K562 (cell line): ENCODE results near the gene CGB3. TPM values are rescaled to one million over a fixed set of nuclear protein-coding genes. Genes with fewer than 3 reads are reported as not detected.
A peak's percentile ranks its signal among the peaks of the same experiment; 100 is the strongest.

Source experiments
- ATAC-seq: fragments of 200-7000 bp; cut with Tn5 transposase; 3 replicates; pipeline ENCODE4 v1.9.1; 2020; ENCODE audit warnings: moderate library complexity
- BruUV-seq: library from RNA; stranded (reverse); fragments of 400-500 nt; replicated peaks from 2 replicates; lab custom pipeline; 2021; lab: Mats Ljungman, UMichigan
- CTCF ChIA-PET: fragments of 300-600 bp; formaldehyde crosslinking; extraction: SDS; loops from one replicate; lab custom pipeline; 2021; ENCODE audit warnings: low intra/inter-chr PET ratio; lab: Yijun Ruan, JAX
- POLR2A ChIA-PET: fragments of 300-600, 350-650 bp; sonication (Branson Sonifier 250); formaldehyde crosslinking; extraction: SDS; loops from one replicate; lab custom pipeline; 2021; ENCODE audit warnings: antibody characterized with exemption, inconsistent platforms; lab: Yijun Ruan, JAX
- DNase-seq, 4 experiments: peaks; one replicate each; pipeline versions ENCODE4 v3.0.0 to v3.0.0-alpha.2; 2011 to 2018; ENCODE audit warnings: low spot score in 3 of 4, mixed read lengths in 3 of 4; ENCODE audit errors: extremely low read depth in 1 of 4
- FAIRE-seq: peaks from 2 replicates; lab custom pipeline; 2011; peaks lifted over from hg19 to GRCh38; lab: Jason Lieb, UNC
- H2AFZ ChIP-seq: 2 replicates; pipeline ENCODE4 v1.6.0; 2011; ENCODE audit warnings: low read depth, low read length, control low read depth, inconsistent platforms
- H3K27ac ChIP-seq: fragments of 200-600 bp; 3 replicates; pipeline ENCODE4 v1.8.0; 2011; ENCODE audit warnings: low read depth, mild to moderate bottlenecking, control low read depth, inconsistent platforms, low read length, moderate library complexity, mixed read lengths; ENCODE audit errors: extremely low read depth
- H3K27me3 ChIP-seq, 2 experiments: fragments of 300-600 bp in 1 of 2; 2 replicates in 1 of 2; 3 replicates in 1 of 2; pipeline versions ENCODE4 v1.6.0 to v1.8.0; 2011; ENCODE audit warnings: inconsistent platforms in 2 of 2, low read length in 2 of 2, mild to moderate bottlenecking in 1 of 2, mixed read lengths in 1 of 2, moderate library complexity in 1 of 2; ENCODE audit not compliant: control insufficient read depth in 2 of 2, insufficient read depth in 2 of 2
- H3K36me3 ChIP-seq: fragments of 300-600 bp; 3 replicates; pipeline ENCODE4 v1.8.0; 2011; ENCODE audit warnings: mild to moderate bottlenecking, low read length, inconsistent platforms; ENCODE audit not compliant: control insufficient read depth, insufficient read depth
- H3K4me1 ChIP-seq, 2 experiments: fragments of 200-600 bp in 1 of 2; replicated peaks in 1 of 2; 2 replicates in 1 of 2; 3 replicates in 1 of 2; pipeline versions ENCODE4 v1.5.1 to v1.8.0; 2011; ENCODE audit warnings: inconsistent platforms in 2 of 2, low read length in 2 of 2, mild to moderate bottlenecking in 1 of 2, mixed read lengths in 1 of 2, moderate library complexity in 1 of 2; ENCODE audit not compliant: control insufficient read depth in 2 of 2, insufficient read depth in 2 of 2
- H3K4me2 ChIP-seq: 2 replicates; pipeline ENCODE4 v1.6.1; 2011; ENCODE audit warnings: low read length, control low read depth, inconsistent platforms, mixed read lengths; ENCODE audit not compliant: insufficient read depth
- H3K4me3 ChIP-seq: fragments of 200-600 bp; sonication (generic), shearing (Covaris generic); 2 replicates; pipeline ENCODE4 v1.5.1; 2016; ENCODE audit warnings: control low read depth, inconsistent platforms
- H3K79me2 ChIP-seq: fragments of 200-600 bp; 3 replicates; pipeline ENCODE4 v1.8.0; 2011; ENCODE audit warnings: low read length, inconsistent platforms; ENCODE audit not compliant: control insufficient read depth, insufficient read depth
- H3K9ac ChIP-seq, 2 experiments: 2 replicates each; pipeline versions ENCODE4 v1.6.0 to v1.6.1; 2011; ENCODE audit warnings: low read depth in 2 of 2, low read length in 2 of 2, control low read depth in 1 of 2, inconsistent platforms in 1 of 2, mild to moderate bottlenecking in 1 of 2, mixed read lengths in 1 of 2; ENCODE audit not compliant: insufficient read depth in 1 of 2
- H3K9me1 ChIP-seq: one replicate; pipeline ENCODE4 v1.6.0; 2011; ENCODE audit warnings: inconsistent platforms, mild to moderate bottlenecking, low read length, moderate library complexity; ENCODE audit not compliant: control insufficient read depth, insufficient read depth
- H3K9me3 ChIP-seq: replicated peaks from 2 replicates; pipeline ENCODE4 v1.5.1; 2011; ENCODE audit warnings: low read depth, low read length, inconsistent platforms; ENCODE audit not compliant: control insufficient read depth, insufficient read depth
- H4K20me1 ChIP-seq: replicated peaks from 2 replicates; pipeline ENCODE4 v1.6.1; 2011; ENCODE audit warnings: low read length, inconsistent platforms, mixed read lengths; ENCODE audit not compliant: control insufficient read depth, insufficient read depth
- BACH1 ChIP-seq: fragments of 200-800 bp; sonication (Bioruptor generic); IDR thresholded peaks from 2 replicates; pipeline ENCODE4 v1.6.1; 2016; ENCODE audit warnings: missing genetic modification characterization, missing compliant biosample characterization
- CHCHD3 ChIP-seq: fragments of 250-450 bp; sonication (Bioruptor Pico); IDR thresholded peaks from 2 replicates; pipeline ENCODE4 v2.1.2; 2022; ENCODE audit warnings: mild to moderate bottlenecking
- CHD1 ChIP-seq: fragments of 200-600 bp; sonication (generic); IDR thresholded peaks from one replicate; pipeline ENCODE4 v1.6.1; 2012; ENCODE audit warnings: mild to moderate bottlenecking, moderate library complexity, low read length, inconsistent platforms
- GTF2B ChIP-seq: IDR thresholded peaks from 2 replicates; pipeline ENCODE4 v1.6.1; 2011; ENCODE audit not compliant: insufficient read length; ENCODE audit errors: extremely low read depth
- MEF2A ChIP-seq: IDR thresholded peaks from 2 replicates; pipeline ENCODE4 v1.6.1; 2011; ENCODE audit warnings: low read depth, mild to moderate bottlenecking, low read length, moderate library complexity; ENCODE audit not compliant: control insufficient read depth
- PTBP1 ChIP-seq: fragments of 200-400 bp; formaldehyde crosslinking; IDR thresholded peaks from 2 replicates; pipeline ENCODE4 v1.6.1; 2017; ENCODE audit warnings: low read depth, low read length
- RBBP5 ChIP-seq: fragments of 200-600 bp; sonication (generic); IDR thresholded peaks from 2 replicates; pipeline ENCODE4 v1.6.1; 2012; ENCODE audit warnings: borderline replicate concordance, mild to moderate bottlenecking, low read length, control low read depth, inconsistent platforms; ENCODE audit not compliant: insufficient read depth, poor library complexity, severe bottlenecking
- SP1 ChIP-seq: sonication (generic); formaldehyde crosslinking; IDR thresholded peaks from 2 replicates; pipeline ENCODE4 v1.8.1; 2022; ENCODE audit warnings: mild to moderate bottlenecking, missing genetic modification reagents
- TEAD2 ChIP-seq: fragments of 450-650 bp; IDR thresholded peaks from 2 replicates; pipeline ENCODE4 v1.6.1; 2016; ENCODE audit warnings: missing genetic modification characterization, control low read depth, missing compliant biosample characterization
- ZNF408 ChIP-seq: fragments of 250-450 bp; sonication (Bioruptor Pico); IDR thresholded peaks from 2 replicates; pipeline ENCODE4 v1.4.0; 2020; ENCODE audit warnings: low read depth, mild to moderate bottlenecking, moderate library complexity
- ZNF695 ChIP-seq: fragments of 450-650 bp; formaldehyde crosslinking; IDR thresholded peaks from 2 replicates; pipeline ENCODE4 v1.4.0; 2020; ENCODE audit warnings: mild to moderate bottlenecking, moderate library complexity
- WGBS: fragments of 100-300 bp; shearing (Covaris generic); methylation state at CpG from one replicate; pipeline ENCODE4 v1.1.6; 2016; ENCODE audit warnings: low coverage, mixed read lengths; ENCODE audit not compliant: insufficient coverage; ENCODE audit errors: missing lambda C conversion rate; 5-methylcytosine and 5-hydroxymethylcytosine counted together
- in situ Hi-C: fragments of 300-500 bp; cut with MboI; formaldehyde crosslinking; loops from 4 replicates; pipeline ENCODE4 v1.15.0; 2018; ENCODE audit warnings: inconsistent platforms, mixed read lengths
- intact Hi-C: fragments of 100-400 bp; cut with micrococcal nuclease; formaldehyde crosslinking; loops from 2 replicates; pipeline ENCODE4 v1.14.2; 2022
- polyA plus RNA-seq, 8 experiments: library from polyadenylated mRNA; depleted of rRNA in 4 of 8; stranded (reverse) in 5 of 8; unstranded in 3 of 8; fragments of >200 nt; fragmentation: Nextera tagmentation in 2 of 8; fragmentation: Illumina TruSeq in 1 of 8; extraction: Ambion mirVana in 2 of 8; extraction: Trizol in 1 of 8; gene quantifications; 2 replicates each; pipeline versions ENCODE4 v1.2.1 to v1.2.3, GENCODE V29; 2011 to 2014; ENCODE audit warnings: inconsistent platforms in 1 of 8, missing spikeins in 1 of 8
- total RNA-seq, 7 experiments: library from RNA; depleted of rRNA in 6 of 7; stranded (reverse); fragments of >200 nt in 6 of 7; fragmentation: Illumina TruSeq in 2 of 7; extraction: Trizol in 2 of 7; gene quantifications; 2 replicates each; pipeline versions ENCODE4 v1.2.1 to v1.2.3, GENCODE V29; 2011 to 2021; ENCODE audit warnings: low replicate concordance in 1 of 7

Gene CGB3
- total and polyA plus RNA-seq, 9 of the 15 experiments (the other 6 are each of a cell fraction or from before 2014, with no cell fraction given) = not detected

- peaks cover 5 to 35% of the 10 kb centered on the region in 2 experiments; a peak in 4 of 5 replicates for H3K4me1 ChIP-seq
- H2AFZ ChIP-seq = no peak overlapping the region
- peak overlapping the region in 1 of 2 experiments; percentile 84; a peak in 3 of 4 replicates for H3K9ac ChIP-seq
- peaks cover 54% of the 10 kb centered on the region for H3K79me2 ChIP-seq
- no peaks in the 10 kb centered on the region for H3K27me3 ChIP-seq
- H3K9me1 ChIP-seq = no peaks in the 10 kb centered on the region
- FAIRE-seq = no peak
- DNase-seq = no peak
- no peak overlapping the region for H3K4me3 ChIP-seq
- BruUV-seq = no TSS peak
- TF ChIP-seq RBBP5 = no peak
- no peak for TF ChIP-seq MEF2A
- no peak for TF ChIP-seq GTF2B
- no peak for TF ChIP-seq ZNF408 (CRISPR knock-in tag)
- no peak for TF ChIP-seq ZNF695 (CRISPR knock-in tag)
- TF ChIP-seq PTBP1 = no peak
- TF ChIP-seq SP1 = no peak
- TF ChIP-seq CHCHD3 = no peak
- TF ChIP-seq TEAD2 (tag) = no peak
- no peak for TF ChIP-seq BACH1 (tag)
- TF ChIP-seq CHD1 = no peak
- TF ChIP-seq, all 486 proteins: peak for 0
- Histone ChIP-seq H3K27ac (no peak overlapping the region; the same call in 2 of the 3 replicates), H3K9me3 (no peaks in the 10 kb centered on the region), H3K4me2 (no peak overlapping the region), H4K20me1 (no peaks in the 10 kb centered on the region), H3K36me3 (peaks cover 47% of the 10 kb centered on the region)
- intact Hi-C loops = loop anchor here (10.0 kb wide), 2 partner anchors 164 to 234 kb away; partner anchors contain the start of genes HRC and TRPM4
- CTCF ChIA-PET = no interaction called here
- in situ Hi-C loops = no loop called here
- POLR2A ChIA-PET = interaction anchor here (1.5 to 3.0 kb wide), 2 partner anchors 25 to 119 kb away, joined by 4 to 42 read pairs; partner anchors contain the start of genes FTL and PPP1R15A
- no peak for ATAC-seq
- 94% methylated on average over 15 of the region's 22 CpGs for WGBS
These were observed 33.0 kb downstream of the CGB3 start for GRCh38 chr19:48991011-48991609.
